Activated CD4-positive, alpha-beta T cell treated with anti-CD3 and anti-CD28 coated beads for 4 hours (primary cell): ENCODE results near the gene CCL4.
"Not testable (repeated sequence)": the region's sequence is repeated elsewhere in the genome, so short reads cannot be mapped to it uniquely, and the experiment has no call there.

Source experiments
- DNase-seq, 2 donors: peaks; one replicate each; pipeline ENCODE4 v3.0.0-alpha.2; 2020

Gene CCL4

DNA sequence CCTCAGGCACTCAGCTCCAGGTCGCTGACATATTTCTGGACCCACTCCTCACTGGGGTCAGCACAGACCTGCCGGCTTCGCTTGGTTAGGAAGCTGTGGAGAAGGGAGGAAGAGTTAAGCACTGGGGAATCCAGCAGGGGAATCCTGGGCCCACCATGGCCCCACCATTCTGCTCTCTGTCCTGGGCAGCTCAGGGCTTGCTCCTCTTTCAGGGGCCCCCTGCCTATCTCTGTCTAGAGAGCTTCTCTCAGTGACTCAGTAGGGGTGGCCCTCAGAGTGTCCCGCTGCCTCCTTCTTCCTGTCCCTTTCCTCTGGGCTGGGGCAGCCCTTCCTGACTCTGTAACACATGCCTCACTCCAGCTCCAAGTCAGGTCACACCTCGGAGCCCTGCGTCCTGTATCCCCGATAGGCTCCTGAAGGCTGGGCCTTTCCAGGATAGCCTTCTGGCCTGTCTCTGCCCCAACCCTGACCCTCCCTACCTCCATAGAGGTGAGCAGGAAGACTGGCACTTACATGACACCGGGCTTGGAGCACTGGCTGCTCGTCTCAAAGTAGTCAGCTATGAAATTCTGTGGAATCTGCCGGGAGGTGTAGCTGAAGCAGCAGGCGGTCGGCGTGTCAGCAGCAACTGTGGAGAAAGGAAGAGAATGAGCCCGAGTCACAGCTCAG is 14.8 kb upstream of the CCL4 start:
- no peak for DNase-seq

DNA sequence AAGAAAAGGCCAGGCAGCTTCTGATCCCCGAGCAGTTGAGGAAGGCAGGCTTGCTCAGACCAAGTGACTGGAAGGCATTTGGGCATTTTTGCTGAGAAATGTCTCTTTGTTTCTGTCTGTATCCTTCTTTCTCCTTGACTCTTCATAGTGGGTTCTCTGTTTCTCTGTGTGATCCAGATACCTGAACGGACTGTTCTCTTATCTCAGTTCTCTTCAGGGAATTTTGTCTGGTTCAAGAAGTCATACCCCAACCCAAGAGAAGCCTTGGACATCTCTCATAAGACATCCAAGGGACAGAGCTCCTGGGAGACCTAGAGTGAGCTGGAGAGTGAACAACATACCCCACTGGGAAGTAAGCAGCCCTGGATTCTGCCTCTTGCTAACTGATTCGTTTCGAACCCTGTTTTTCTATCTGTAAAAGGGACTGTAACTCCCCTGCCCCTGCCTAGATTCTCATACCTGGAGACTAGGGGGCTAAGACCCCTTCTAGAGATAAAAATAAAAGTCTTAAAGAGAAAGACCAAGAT is 14.2 kb upstream of the CCL4 start:
- no peak for DNase-seq

DNA sequence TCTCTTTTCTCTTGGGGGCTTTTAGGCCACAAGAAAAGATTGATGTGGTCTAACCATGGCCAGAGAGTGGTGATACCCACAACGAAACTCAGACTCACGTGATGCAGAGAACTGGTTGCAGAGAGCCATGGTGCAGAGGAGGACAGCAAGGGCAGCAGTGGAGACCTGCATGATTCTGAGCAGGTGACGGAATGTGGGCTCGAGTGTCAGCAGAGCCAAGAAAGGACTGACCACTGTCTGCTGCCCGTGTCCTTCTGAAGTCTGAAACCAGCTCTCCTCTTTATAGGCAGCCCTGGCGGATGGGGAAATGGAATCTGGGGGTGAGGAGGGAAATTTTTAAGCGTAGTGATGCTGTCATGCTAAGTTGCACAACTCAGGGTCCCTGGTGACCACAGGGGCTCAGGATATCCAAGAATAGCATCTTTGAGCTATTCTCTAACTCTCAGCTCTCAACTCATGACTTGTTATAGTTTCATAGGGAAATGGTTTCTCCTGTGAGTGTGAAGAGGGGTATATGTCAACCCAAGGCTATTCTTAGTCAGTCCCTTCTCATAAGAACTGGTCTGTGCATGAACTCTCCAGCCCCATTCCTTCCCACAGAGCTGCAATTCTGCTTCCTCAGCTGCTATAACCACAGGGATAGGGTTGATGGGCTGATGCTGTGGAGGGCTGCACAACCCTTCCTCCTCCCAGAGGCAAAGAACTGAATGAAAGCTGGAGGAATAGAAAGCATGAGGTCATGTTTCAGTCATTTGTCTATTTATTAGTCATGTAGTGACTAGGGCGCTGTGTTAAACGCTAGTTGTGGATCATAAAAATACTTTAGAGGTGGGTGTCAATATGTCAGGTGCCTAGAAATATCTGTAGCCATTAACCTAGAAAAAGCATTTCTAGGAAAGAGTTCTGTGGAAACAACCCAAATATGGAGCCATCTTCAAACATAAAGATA is 13.5 kb upstream of the CCL4 start, which contains the start of gene CCL3:
TSS of gene CCL3 (minus strand) at position 256 of the 949 bp plus-strand sequence. CDS start at position 171, 85 bp downstream.
- no peak for DNase-seq

DNA sequence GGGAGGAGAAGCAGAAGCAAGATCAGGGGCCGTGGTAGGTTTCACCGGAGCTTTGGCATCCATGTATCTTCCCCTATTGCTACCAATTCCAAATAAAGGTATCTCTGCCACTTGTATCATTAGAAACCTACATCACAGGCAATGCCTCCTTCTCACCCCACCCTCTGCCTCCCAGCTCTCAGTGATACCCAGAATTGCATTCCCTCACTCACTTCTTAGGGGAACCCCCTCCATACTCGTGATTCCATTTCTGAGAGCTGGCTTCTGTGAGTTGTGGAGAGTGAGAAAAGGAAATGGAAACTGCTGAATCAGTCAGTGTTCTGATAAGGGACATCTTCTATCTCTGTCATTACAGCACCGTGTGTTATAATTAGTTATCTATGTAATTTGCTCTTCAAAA is 11.4 kb upstream of the CCL4 start:
- DNase-seq: no peak

DNA sequence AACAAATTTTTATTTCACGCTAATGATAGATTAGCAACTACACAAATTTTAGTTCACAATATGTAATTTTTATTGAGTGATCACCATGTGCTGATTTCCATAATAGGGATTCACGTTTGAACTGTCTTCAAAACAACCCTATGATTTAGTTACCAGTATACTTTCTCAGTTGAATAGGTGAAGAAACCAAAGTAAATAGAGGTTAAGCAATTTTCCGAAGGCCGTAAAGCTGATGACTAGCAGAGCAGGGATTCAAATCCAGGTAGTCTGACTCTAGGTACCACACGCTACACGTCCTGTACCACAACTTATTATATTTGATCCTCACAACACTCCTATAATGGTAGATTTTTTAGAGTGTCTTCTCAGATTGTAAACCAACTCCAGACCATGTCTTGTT is 10.9 kb upstream of the CCL4 start:
- not testable (repeated sequence) for DNase-seq

DNA sequence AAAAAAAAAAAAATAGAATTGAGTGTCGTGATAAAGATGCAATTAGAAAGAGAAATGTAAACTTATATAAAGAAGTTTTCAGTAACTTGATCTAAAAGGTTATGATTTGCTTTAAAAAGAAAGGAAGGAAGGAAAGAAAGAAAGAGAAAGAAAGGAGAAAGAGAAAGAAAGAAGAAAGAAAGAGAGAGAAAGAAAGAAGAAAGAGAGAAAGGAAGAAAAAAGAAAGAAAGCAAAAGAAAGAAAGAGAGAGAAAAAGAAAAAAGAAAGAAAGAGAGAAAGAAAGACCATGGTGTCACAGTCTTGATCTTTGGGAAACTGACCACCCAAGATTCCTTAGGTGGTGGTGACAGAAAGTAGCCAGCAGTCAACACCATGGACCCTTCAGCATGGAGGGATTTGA is 9.4 kb upstream of the CCL4 start:
- DNase-seq: no peak

DNA sequence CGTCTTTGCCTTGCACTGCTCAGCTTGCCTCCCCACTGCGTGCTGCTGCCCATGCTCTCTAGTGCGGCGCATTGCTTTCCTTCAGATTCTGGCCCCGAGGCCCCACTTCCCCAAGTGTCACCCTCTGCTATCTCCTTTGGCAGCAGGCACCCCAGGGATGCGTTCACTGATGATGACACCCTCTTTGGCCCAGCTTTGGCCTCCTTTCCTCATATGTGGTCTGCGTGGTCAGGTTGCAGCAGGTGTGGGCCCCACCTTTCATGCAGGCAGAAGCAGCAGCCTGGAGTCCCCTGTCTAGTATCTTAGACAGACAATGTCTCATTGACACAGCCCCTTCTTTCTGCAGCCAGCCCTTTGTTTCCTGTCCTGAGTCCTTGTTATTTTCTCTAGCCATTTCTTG is 8.9 kb upstream of the CCL4 start:
- DNase-seq: no peak

DNA sequence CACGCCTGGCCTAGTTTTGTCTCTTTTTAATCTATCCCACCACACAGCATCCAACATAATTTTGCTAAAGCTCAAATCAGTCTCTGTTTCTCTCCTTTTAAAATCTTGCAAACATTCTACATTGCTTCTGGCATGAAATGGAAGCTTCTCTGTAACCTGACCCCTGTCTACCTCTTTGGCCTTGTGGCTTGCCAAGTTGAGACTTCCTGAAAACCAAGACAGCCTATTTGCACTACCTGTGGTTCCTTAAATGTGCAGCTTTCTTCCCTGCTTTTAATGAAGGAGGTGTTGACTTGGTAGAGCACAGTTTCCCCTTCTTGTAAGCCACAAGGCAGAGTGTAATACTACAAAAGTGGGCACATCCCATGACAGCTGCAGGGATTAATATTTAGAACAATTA is 7.6 kb upstream of the CCL4 start:
- no peak for DNase-seq

DNA sequence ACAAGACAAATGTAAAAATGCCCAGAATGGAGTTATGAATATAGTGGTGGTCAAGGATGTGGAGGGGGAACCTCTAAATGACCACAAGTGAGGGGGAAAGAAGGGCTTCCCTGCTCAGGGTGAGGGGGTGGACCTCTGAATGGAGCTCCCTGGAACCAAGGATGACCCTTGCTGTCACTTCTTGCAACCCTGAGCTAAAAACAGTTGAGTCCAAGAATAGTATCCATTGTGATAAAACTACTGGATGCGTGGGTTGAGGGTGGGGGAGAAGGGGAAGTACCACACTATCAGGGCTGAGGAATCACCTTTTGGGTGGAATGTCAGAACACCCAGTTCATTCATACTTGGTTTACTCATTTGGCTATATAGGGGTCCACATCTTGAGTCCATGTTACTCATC is 4.6 kb upstream of the CCL4 start:
- DNase-seq: not testable (repeated sequence)

DNA sequence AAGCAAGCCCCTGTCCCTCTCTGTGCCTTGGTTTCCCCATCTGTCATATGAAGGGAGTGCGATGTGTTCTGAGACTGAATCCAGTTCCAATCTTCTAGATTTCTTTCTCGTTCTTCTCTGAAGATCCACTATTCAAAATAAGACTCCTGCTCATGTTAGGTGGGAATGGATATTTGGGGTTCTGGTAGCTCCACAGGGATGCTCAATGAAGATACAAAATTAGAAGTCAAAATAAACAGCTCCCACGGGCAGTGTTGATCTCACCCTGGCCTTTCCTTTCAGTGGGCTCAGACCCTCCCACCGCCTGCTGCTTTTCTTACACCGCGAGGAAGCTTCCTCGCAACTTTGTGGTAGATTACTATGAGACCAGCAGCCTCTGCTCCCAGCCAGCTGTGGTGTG is 619 bp downstream of the CCL4 start:
- not testable (repeated sequence) for DNase-seq

DNA sequence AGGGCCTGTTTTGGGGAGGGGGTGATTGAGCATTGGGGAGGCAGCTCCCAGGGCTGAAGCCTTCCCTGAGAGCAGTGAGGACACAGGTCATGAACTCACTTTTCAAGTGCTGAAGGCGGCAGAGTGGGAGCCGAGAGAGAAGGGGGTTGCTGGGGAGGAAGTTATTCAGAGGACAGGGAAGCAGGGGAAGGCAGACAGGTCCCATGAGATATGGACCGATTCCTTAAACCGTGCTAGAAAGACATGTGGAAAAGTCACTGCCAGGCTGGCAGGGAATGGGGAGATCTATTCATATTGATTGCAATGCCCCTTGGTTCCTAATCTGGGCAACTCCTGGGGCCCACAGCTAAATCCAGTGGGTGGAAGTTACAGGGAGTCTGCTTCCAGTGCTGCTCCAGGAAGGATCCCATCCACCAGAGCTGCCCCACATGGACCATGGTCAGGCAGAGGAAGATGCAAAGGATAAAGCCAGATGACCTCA is 1.1 kb downstream of the CCL4 start:
- DNase-seq: no peak

DNA sequence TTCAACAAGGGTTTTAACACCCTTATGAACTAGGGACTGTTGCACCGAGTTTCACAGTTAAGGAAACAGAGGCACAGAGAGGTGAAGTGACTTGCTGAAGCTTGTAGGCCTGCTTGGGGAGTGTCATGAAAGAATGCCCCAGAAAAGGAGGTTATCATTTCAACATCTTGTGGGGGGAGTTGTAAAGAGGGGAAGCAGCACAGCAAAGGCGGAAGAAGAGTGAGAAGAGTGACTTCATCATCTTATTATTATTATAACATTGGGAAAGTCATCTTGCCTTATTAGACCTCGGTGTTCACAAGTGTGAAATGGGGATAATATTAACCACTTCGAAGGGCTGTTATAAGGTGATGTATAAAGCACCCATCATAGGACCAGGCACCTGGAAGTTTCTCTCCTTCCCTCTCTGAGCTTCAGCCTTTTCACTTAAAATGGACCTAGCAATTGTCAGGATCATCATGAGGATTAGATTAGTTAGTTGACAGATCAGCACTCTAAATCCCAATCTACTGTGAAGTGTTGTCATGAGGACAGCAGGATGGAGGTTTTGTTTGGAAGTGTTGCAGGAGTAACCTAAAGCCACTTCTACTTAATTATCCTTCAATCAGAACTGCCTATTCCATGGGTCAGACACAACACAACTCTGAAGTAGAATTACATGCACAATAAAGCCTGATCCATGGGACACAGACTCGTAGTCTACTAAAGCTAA is 2.3 kb downstream of the CCL4 start:
- no peak for DNase-seq

DNA sequence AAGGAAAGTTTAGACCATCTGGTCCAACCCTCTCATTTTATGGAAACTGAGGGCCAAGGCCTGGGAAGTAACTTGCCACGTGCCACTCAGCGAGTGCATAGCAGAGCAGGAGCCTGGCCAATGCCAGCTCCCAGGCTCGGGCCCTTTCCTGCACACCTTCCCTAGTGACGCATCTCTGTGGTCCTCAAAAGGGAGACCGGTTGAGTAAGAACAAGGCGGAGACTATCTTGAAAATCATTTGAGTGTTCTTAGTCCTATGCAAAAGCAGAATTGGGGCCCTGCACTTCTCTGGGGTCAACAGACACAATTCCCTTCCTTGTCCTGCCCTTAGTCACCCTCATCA is 2.8 kb downstream of the CCL4 start:
- no peak for DNase-seq

DNA sequence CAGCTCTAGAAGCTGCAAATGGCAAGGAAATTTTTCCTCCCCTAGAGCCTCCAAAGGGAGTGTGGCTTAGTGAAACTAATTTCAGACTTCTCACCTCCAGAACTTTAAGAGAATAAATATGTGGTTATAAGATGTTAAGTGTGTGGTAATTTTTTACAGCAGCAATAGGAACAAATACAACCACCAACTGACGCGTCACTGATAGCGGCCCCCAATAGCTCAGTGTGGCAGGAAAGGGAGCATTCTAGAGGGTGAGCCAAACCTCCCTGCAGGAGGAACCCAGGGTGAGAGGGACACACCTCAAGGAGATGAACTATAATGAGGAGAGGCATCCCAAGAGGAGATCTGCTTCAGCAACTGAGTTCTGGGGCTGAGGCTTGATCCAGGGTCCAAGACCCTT is 4.0 kb downstream of the CCL4 start:
- no peak for DNase-seq

DNA sequence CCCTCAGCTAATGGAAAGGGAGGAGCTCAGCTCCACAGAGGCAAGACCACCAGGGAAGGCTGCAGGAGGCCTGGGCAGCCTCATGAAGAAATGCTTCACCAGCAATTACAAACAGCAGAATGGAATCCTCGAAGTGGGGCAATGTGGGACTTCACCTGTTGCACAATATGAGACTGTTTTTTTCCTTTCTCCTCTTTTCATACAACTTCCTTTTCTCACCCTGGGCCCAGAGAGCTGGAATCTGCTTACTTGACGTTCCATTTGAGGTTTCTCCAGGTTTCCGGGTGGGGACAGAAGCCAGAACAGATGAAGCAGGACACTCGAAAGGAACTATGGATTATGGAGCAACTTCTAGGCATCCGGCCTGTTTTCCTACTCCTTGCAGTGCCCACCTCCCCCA is 4.6 kb downstream of the CCL4 start:
- DNase-seq: not testable (repeated sequence)

DNA sequence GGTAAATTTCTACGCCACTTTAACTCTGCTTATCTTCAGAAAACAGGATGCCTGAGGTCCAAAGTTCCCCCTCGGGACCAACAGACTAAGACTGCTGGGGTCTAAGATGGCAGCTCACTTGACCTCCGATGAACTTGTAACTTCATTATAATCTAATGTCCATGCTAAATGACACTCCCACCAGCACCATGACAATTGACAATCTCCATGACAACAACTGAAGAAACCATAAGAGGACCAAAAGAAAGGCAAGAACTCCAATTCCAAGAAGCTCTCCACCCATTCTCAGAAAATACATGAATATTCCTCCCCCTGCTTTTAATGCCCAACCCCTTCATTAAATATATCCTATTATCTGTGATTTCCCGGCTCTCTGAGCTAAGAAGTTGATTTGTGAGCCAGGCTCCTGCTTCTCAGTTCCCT is 7.5 kb downstream of the CCL4 start:
- DNase-seq: no peak

DNA sequence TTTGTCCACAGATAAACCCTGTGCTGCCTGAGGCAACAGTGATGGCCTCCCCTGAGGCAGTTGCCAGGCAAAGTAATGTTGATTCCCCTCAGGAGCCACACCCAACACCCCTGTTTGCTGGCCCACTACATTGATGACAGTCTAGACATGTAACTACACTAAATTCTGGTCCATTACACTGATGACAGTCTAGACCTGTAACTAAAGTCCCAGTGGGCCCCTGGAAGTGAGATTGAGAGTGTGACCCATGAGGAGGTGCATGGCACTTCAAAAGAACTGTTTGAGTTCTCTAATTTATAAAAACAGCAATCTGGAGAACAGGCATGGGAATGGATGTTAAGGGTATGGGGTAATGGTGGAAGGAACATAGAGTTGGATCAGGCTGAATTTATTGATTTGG is 8.9 kb downstream of the CCL4 start:
- no peak for DNase-seq

DNA sequence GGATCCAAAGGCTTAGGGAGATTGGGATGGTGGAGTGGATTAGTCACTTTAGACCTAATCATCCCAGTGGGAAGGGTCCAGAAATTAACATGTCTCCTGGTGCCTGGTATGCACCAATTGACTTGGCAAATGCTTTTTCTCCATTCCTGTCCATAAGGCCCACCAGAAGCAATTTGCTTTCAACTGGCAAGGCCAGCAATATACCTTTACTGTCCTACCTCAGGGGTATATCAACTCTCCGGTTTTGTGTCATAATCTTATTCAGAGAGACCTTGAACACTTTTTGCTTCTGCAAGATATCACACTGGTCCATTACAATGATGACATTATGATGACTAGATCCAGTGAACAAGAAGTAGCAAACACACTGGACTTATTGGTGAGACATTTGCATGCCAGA is 9.5 kb downstream of the CCL4 start:
- DNase-seq: not testable (repeated sequence)

DNA sequence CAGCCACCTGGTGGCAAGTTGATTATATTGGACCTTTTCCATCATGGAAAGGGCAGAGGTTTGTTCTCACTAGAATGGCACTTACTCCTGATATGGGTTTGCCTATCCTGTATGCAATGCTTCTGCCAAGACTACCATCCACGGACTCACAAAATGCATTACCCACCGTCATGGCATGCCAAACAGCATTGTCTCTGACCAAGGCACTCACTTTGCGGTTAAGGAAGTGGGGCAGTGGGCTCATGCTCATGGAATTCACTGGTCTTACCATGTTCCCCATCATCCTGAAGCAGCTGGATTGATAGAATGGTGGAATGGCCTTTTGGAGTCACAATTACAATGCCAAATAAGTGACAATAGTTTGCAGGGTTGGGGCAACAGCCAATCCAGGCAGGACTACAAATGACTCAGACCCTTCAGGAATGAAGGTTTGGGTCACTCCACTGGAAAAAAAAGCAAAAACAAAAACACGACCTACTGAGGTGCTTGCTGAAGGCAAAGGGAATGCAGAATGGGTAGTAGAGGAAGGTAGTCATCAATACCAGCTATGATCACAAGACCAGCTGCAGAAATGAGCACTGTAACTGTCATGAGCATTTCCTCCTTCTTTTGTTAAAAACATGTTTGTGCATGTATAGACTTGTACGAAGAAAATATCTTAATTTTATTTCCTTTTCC is 11.5 kb downstream of the CCL4 start:
- not testable (repeated sequence) for DNase-seq

DNA sequence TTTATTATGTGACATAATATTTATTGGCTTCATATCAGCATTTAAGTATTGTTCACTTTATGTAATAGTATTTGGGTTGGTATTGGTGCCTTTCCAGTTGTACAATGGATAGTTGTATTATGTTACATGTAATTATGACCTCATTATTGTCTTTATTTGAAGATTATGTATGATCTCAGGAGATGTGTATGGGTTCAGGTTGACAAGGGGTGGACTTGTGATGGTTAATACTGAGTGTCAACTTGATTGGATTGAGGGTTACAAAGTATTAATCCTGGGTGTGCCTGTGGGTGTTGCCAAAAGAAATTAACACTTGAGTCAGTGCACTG is 12.0 kb downstream of the CCL4 start:
- DNase-seq: not testable (repeated sequence)

DNA sequence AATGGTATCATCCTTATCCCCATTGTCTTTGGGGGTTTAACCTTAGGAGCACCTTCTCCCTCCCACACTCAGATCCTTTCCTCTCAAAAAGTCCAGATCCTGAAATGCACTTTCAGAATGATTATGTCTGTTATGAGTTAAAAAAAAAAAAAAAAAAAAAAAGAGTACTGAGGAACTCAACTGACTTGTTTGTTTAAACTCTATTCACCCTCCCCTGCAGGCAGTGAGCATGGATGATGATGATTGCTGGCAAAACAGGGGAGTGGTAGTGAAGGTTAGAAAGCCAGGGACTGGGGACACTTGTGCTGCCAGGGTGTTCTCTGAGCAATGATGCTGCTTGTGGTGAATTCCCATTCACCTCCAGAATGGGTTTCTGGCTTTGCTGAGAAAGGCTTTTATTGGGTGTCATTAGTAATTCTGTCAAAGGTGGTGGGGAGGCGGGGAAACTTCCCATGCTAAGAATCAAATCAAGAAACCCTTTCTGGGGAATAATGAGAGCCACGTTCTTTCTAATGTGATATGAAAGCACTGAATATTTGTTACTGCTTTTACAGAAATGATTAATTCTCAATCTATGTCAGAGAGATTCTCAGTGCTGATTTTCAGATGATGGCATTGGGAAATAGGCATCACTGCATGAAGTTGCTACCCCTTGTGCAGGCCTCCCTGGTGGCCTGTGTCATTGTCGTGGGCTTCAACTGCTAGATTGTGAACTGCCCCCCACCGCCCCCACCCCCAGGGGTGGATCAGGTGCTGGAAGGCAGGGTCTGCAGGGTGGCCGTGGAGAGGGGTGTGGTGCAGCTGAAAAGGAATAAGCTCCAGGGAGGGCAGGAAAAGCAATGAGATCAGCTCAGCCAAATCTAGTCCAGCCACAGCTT is 14.1 kb downstream of the CCL4 start:
- DNase-seq: no peak
